H9 (cell line): ENCODE data around the gene DGKB. TPM values are rescaled to one million over a fixed set of nuclear protein-coding genes. Genes with fewer than 3 reads are reported as not detected.

ENCODE experiments used
- DNase-seq: peaks from one replicate; pipeline ENCODE4 v3.0.0-alpha.2; 2017
- H2AFZ ChIP-seq: one replicate; pipeline ENCODE4 v1.6.1; 2013; ENCODE audit warnings: mild to moderate bottlenecking, low read length, control low read depth, moderate library complexity
- H2AK5ac ChIP-seq: 2 replicates; pipeline ENCODE4 v1.6.1; 2013; ENCODE audit warnings: low read length, control low read depth, mixed read lengths; ENCODE audit not compliant: insufficient read length
- H2BK120ac ChIP-seq: one replicate; pipeline ENCODE4 v1.6.1; 2013; ENCODE audit warnings: low read depth, mild to moderate bottlenecking, low read length, control low read depth, inconsistent platforms; ENCODE audit not compliant: poor library complexity, severe bottlenecking
- H2BK12ac ChIP-seq: 2 replicates; pipeline ENCODE4 v1.6.1; 2013; ENCODE audit warnings: low read length, control low read depth, mixed read lengths, low read depth; ENCODE audit not compliant: insufficient read length
- H2BK15ac ChIP-seq: 2 replicates; pipeline ENCODE4 v1.6.1; 2013; ENCODE audit warnings: low read depth, low read length, control low read depth
- H2BK20ac ChIP-seq: one replicate; pipeline ENCODE4 v1.6.1; 2013; ENCODE audit warnings: low read depth, mild to moderate bottlenecking, low read length, control low read depth, inconsistent platforms; ENCODE audit not compliant: poor library complexity, severe bottlenecking
- H2BK5ac ChIP-seq: 2 replicates; pipeline ENCODE4 v1.6.1; 2013; ENCODE audit warnings: low read length, control low read depth, mixed read lengths; ENCODE audit not compliant: insufficient read length
- H3K14ac ChIP-seq: 2 replicates; pipeline ENCODE4 v1.6.1; 2013; ENCODE audit warnings: low read length, control low read depth; ENCODE audit not compliant: insufficient read depth
- H3K18ac ChIP-seq: 2 replicates; pipeline ENCODE4 v1.6.1; 2013; ENCODE audit warnings: low read depth, mild to moderate bottlenecking, mixed read lengths, low read length, control low read depth; ENCODE audit not compliant: insufficient read length
- H3K23ac ChIP-seq: 2 replicates; pipeline ENCODE4 v1.6.1; 2013; ENCODE audit warnings: low read length, control low read depth, mixed read lengths, low read depth; ENCODE audit not compliant: insufficient read length
- H3K23me2 ChIP-seq: 2 replicates; pipeline ENCODE4 v1.6.1; 2013; ENCODE audit warnings: low read depth, mild to moderate bottlenecking, mixed read lengths, low read length, control low read depth; ENCODE audit not compliant: insufficient read length, poor library complexity, severe bottlenecking
- H3K27ac ChIP-seq: 2 replicates; pipeline ENCODE4 v1.5.1; 2013; ENCODE audit warnings: low read length, control low read depth, mixed read lengths, low read depth; ENCODE audit not compliant: insufficient read length
- H3K27me3 ChIP-seq: 2 replicates; pipeline ENCODE4 v1.6.1; 2013; ENCODE audit warnings: low read length, control low read depth, inconsistent platforms; ENCODE audit not compliant: insufficient read depth
- H3K4ac ChIP-seq: 2 replicates; pipeline ENCODE4 v1.6.1; 2013; ENCODE audit warnings: low read depth, mild to moderate bottlenecking, control low read depth, inconsistent platforms, low read length, moderate library complexity
- H3K4me1 ChIP-seq: 2 replicates; pipeline ENCODE4 v1.6.1; 2013; ENCODE audit warnings: low read length, control low read depth, inconsistent platforms; ENCODE audit not compliant: insufficient read depth
- H3K4me2 ChIP-seq: 2 replicates; pipeline ENCODE4 v1.6.1; 2013; ENCODE audit warnings: low read length, control low read depth, mixed read lengths; ENCODE audit not compliant: insufficient read length, insufficient read depth
- H3K56ac ChIP-seq: 2 replicates; pipeline ENCODE4 v1.6.1; 2013; ENCODE audit warnings: low read depth, mild to moderate bottlenecking, mixed read lengths, low read length, control low read depth; ENCODE audit not compliant: insufficient read length
- H3K79me1 ChIP-seq: 2 replicates; pipeline ENCODE4 v1.6.1; 2013; ENCODE audit warnings: low read depth, mild to moderate bottlenecking, moderate library complexity, low read length, control low read depth, inconsistent platforms; ENCODE audit not compliant: insufficient read depth, poor library complexity, severe bottlenecking
- H3K79me2 ChIP-seq: 2 replicates; pipeline ENCODE4 v1.6.1; 2013; ENCODE audit warnings: low read length, control low read depth, inconsistent platforms; ENCODE audit not compliant: insufficient read depth
- H3K9ac ChIP-seq: 2 replicates; pipeline ENCODE4 v1.6.1; 2013; ENCODE audit warnings: low read length, control low read depth, mixed read lengths; ENCODE audit not compliant: insufficient read length; ENCODE audit errors: extremely low read depth
- H3K9me3 ChIP-seq: one replicate; pipeline ENCODE4 v1.6.1; 2013; ENCODE audit warnings: low read depth, low read length, inconsistent platforms; ENCODE audit not compliant: control insufficient read depth
- H3T11ph ChIP-seq: one replicate; pipeline ENCODE4 v1.6.1; 2013; ENCODE audit warnings: mild to moderate bottlenecking, low read length, control low read depth, inconsistent platforms
- H4K20me1 ChIP-seq: one replicate; pipeline ENCODE4 v1.6.1; 2013; ENCODE audit not compliant: control insufficient read depth, insufficient read length, insufficient read depth
- H4K5ac ChIP-seq: 2 replicates; pipeline ENCODE4 v1.6.1; 2013; ENCODE audit warnings: low read depth, mild to moderate bottlenecking, mixed read lengths, low read length, control low read depth; ENCODE audit not compliant: insufficient read length
- H4K8ac ChIP-seq: replicated peaks from 2 replicates; pipeline ENCODE4 v1.6.1; 2013; ENCODE audit warnings: low read length, control low read depth, mixed read lengths, low read depth; ENCODE audit not compliant: insufficient read length
- H4K91ac ChIP-seq: 2 replicates; pipeline ENCODE4 v1.6.1; 2013; ENCODE audit warnings: low read depth, mild to moderate bottlenecking, moderate library complexity, mixed read lengths, low read length, control low read depth; ENCODE audit not compliant: insufficient read length
- H3K27ac Mint-ChIP-seq, 3 experiments: 2 replicates in 2 of 3; 3 replicates in 1 of 3; pipeline ENCODE4 v1.8.0; 2020 to 2021; ENCODE audit warnings: mixed read lengths in 3 of 3, mild to moderate bottlenecking in 1 of 3, moderate library complexity in 1 of 3
- H3K27me3 Mint-ChIP-seq: 2 replicates; pipeline ENCODE4 v1.8.0; 2021; ENCODE audit warnings: low read depth, mild to moderate bottlenecking, moderate library complexity, mixed read lengths
- H3K36me3 Mint-ChIP-seq, 3 experiments: 2 replicates in 2 of 3; 3 replicates in 1 of 3; pipeline ENCODE4 v1.8.0; 2020 to 2021; ENCODE audit warnings: low read depth in 3 of 3, mixed read lengths in 3 of 3; ENCODE audit not compliant: insufficient read depth in 1 of 3
- H3K4me1 Mint-ChIP-seq, 2 experiments: 2 replicates each; pipeline ENCODE4 v1.8.0; 2020; ENCODE audit warnings: mixed read lengths in 2 of 2
- H3K4me3 Mint-ChIP-seq, 2 experiments: 2 replicates in 1 of 2; 3 replicates in 1 of 2; pipeline ENCODE4 v1.8.0; 2020 to 2021; ENCODE audit warnings: mild to moderate bottlenecking in 2 of 2, mixed read lengths in 2 of 2, moderate library complexity in 1 of 2
- H3K9me3 Mint-ChIP-seq, 2 experiments: 2 replicates in 1 of 2; 3 replicates in 1 of 2; pipeline ENCODE4 v1.8.0; 2020; ENCODE audit warnings: mild to moderate bottlenecking in 2 of 2, mixed read lengths in 2 of 2, moderate library complexity in 1 of 2
- WGBS: extraction: QIAGEN DNeasy Blood & Tissue Kit; methylation state at CpG from one replicate; pipeline ENCODE4 v1.1.7; 2013; ENCODE audit warnings: missing lambda C conversion rate, low lambda C conversion rate, mixed read lengths; ENCODE audit not compliant: insufficient read length; ENCODE audit errors: extremely low coverage; 5-methylcytosine and 5-hydroxymethylcytosine counted together
- total RNA-seq: library from RNA; stranded (reverse); gene quantifications from 2 replicates; pipeline ENCODE4 v1.2.1, GENCODE V29; 2021
- TF ChIP-seq, protein P1 (sequence below): fragments of 200-600 bp; sonication (generic); conservative IDR thresholded peaks from 3 replicates; pipeline ENCODE4 v1.8.0; 2021; ENCODE audit warnings: antibody characterized with exemption, mild to moderate bottlenecking

Gene DGKB
- total RNA-seq, 1 experiment from 2014 or later, result 0.26 TPM

DNA sequence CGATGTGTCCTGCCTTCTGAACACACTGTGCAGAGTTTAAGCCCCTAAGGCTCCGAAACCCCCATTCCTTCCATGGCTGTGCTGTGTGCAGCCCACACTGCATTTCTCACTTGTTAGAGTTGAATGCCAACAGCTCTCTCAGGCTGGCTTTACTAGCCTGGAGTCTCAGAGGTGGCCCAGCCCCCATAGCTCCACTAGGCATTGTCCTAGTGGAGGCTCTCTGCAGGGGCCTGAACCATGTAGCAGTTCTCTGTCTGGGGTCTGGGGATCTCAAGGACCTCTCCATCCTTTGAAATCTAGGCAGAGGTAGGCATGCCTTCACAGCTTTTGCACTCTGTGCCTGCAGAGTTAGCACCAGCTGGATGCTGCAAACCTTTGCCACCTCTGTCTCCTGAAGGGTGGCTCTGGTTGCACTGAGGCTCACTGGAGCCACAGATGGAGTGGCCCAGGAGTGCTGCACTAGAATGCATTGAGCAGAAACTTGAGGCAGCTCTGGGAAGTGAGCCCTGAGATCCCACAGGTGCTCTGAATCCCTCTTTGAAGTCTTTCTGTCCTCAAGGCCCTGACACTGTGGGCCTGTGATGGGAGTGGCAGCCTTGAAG is 301.7 kb downstream of the DGKB start:
- Mint-ChIP-seq H3K36me3 (no peaks in the 10 kb centered on the region), H3K4me3 (no peak overlapping the region), H3K9me3 (no peaks in the 10 kb centered on the region), H3K27ac (peak overlapping the region in 1 of 3 experiments; percentile 28; a peak in 1 of 7 replicates), H3K4me1 (no peaks in the 10 kb centered on the region; a peak in 1 of 4 replicates), H3K27me3 (no peaks in the 10 kb centered on the region)
- Histone ChIP-seq H4K20me1 (no peaks in the 10 kb centered on the region), H3K79me1 (no peaks in the 10 kb centered on the region), H3K18ac (no peak overlapping the region), H3K27ac (no peak overlapping the region), H3K9me3 (no peaks in the 10 kb centered on the region), H3K4me1 (no peaks in the 10 kb centered on the region), H3K14ac (no peak overlapping the region), H3K27me3 (no peaks in the 10 kb centered on the region), H2BK12ac (no peak overlapping the region), H2AK5ac (no peak overlapping the region), H3K23me2 (no peaks in the 10 kb centered on the region), H3T11ph (no peak overlapping the region), H3K23ac (no peak overlapping the region), H4K91ac (no peak overlapping the region), H3K4me2 (no peak overlapping the region), H3K4ac (no peak overlapping the region), H4K8ac (no peak overlapping the region), H2BK120ac (no peak overlapping the region), H2AFZ (no peak overlapping the region), H2BK20ac (no peak overlapping the region), H3K79me2 (no peaks in the 10 kb centered on the region), H4K5ac (no peak overlapping the region), H2BK5ac (no peak overlapping the region), H2BK15ac (no peak overlapping the region), H3K9ac (no peak overlapping the region), H3K56ac (no peak overlapping the region)
- no CpG with 5 or more reads among the region's 2 CpGs for WGBS
- TF ChIP-seq, protein P1, sequence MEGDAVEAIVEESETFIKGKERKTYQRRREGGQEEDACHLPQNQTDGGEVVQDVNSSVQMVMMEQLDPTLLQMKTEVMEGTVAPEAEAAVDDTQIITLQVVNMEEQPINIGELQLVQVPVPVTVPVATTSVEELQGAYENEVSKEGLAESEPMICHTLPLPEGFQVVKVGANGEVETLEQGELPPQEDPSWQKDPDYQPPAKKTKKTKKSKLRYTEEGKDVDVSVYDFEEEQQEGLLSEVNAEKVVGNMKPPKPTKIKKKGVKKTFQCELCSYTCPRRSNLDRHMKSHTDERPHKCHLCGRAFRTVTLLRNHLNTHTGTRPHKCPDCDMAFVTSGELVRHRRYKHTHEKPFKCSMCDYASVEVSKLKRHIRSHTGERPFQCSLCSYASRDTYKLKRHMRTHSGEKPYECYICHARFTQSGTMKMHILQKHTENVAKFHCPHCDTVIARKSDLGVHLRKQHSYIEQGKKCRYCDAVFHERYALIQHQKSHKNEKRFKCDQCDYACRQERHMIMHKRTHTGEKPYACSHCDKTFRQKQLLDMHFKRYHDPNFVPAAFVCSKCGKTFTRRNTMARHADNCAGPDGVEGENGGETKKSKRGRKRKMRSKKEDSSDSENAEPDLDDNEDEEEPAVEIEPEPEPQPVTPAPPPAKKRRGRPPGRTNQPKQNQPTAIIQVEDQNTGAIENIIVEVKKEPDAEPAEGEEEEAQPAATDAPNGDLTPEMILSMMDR, result no peak
- no peak for DNase-seq
